HG02571 (cell line): ENCODE data around the gene GDE1.

Source experiments
- ATAC-seq: cut with Tn5 transposase; IDR thresholded peaks from one replicate; pipeline ENCODE4 v1.9.1; 2021; ENCODE audit warnings: mild to moderate bottlenecking, moderate library complexity; ENCODE audit not compliant: unreplicated experiment

The GDE1 gene

DNA sequence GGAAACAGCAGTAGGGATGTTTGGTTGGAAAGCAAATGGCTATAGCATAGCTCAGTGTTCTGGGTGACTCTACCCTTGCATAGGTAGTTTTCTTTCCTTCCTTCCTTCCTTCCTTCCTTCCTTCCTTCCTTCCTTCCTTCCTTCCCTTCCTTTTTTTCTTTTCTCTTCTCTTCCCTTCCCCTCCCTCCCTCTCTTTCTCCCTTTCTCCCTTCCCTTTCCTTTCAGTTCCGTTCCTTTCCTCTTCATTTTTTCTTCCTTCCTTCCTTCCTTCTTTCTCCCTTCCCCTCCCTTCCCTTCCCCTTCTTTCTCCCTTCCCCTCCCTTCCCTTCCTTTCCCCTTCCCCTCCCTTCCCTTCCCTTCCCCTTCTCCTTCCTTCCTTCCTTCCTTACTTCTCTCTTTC is 31.3 kb downstream of the GDE1 start:
- no peak for ATAC-seq

DNA sequence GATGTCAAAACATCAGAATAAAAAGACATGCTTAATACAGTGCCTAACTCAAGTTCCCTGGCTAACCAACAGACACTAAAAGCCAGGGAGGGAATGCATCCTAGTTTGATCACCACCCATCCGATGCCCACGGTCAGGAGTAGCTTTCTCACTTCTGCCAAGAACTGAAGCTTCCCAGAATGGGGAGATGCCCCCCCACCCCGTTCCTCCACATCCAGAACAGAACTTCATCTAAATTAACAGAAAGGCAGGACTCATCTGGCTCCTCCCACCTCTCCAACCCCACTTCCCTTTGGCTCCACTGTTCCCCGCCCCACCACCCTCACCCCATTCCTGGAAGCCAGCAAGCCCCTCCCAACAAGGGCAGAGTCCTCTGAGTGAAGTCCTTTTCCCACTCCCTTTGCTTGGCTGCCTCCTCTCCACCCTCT is 33.7 kb downstream of the GDE1 start:
- ATAC-seq, result no peak

DNA sequence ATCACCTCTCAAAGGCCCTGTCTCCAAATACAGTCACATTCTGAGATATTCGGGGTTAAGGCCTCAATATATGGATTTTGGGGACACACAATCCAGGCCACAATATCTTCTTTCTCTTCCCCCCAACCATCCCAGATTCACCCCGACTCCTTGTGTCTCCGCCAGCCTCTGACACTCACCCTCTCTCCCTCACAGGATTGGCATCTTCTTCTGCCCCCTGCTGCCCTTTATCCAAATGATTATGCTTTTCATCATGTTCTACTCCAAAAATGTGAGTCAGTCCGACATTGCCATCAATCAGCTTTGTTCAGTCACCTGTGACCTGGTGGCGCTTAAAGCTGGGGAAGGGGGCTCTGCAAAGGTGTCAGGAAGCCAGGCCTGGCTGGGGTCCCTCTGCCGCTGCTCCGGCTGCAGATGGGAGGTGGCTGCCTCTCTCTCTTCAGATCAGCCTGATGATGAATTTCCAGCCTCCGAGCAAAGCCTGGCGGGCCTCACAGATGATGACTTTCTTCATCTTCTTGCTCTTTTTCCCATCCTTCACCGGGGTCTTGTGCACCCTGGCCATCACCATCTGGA is 35.1 kb downstream of the GDE1 start:
- no peak for ATAC-seq

DNA sequence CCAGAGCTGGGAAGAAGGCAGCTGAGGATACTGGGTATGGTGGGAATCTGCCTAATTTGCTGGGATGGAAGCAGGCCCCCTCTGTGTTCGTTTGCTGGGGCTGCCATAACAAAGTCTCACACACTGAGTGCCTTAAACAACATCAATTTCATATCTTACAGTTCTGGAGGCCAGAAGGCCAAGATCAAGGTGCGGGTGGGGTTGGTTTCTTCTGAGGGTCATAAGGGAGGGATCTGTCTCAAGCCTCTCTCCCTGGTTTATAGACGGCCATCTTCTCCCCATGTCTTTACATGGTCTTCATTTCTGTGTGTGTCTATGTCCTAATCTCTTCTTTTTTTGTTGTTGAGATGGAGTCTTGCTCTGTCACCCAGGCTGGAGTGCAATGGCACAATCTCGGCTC is 35.8 kb downstream of the GDE1 start:
- no peak for ATAC-seq

DNA sequence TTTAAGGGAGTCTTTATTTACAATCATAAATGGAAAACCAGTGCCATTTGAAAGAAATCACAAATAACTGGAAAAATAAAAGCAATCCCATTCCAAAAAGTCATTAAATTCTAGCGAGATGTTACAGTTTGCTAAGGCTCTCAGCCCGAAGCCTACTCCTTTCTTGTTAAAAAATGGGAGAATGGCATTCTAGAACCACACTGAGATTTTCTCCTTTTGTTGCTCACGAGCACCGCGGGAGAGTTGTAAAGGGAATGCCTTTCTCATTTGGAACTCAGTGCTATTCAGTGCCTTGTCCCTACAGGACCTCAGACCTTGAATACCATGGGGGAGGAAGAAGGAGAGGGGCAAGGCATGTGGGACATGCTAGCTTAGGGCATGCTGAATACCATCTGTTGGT is 36.3 kb downstream of the GDE1 start:
- no peak for ATAC-seq

DNA sequence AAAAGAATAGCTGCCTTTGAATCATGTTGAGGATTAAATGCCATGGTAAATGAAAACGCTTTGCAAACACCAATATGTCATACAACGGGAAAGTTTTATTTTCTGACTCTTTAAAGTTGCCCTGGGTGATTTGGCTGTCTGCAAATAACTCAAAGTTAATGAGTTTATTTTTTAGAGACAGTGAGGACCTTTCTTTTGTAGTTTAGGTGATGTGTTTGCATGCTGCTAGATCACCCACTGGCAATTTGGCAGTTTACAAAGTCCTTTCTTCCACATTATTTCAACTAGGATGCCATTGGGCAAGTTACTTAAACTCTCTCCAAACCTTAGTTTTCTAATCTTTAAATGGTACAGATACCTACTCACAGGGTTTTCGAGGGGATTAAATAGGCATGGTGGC is 37.8 kb downstream of the GDE1 start:
- ATAC-seq, result no peak

DNA sequence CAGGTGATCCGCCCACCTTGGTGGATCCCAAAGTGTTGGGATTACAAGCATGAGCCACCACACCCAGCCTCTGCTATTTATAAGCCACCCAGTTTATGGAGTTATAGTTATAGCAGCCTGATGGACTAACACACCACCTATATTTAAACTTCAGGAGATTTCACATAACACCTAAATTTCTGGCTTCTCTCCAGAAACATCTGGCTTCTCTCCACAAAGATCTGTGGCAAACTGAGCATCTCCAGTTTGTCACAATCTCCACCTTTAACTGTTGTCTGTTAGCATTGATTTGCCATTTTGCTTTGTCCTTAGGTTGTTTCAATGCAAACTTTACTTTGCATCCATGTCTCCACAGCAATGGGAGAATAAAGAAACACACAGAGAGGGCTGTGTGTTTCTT is 39.6 kb downstream of the GDE1 start:
- no peak for ATAC-seq

DNA sequence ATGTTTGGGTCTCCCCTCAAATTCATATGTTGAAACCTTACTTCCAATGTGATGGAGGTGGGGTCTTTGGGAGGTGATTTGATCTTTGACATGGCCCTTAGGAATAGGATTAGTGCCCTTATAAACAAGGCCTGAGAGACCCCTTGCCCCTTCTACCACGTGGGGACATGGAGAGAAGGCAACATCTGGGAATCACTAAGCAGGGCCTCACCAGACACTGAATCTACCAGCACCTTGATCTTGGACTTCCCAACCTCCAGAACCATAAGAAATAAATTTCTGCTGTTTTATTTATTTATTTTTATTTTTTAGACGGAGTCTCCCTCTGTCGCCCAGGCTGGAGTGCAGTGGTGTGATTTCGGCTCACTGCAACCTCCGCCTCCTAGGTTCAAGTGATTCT is 40.1 kb downstream of the GDE1 start:
- ATAC-seq, result no peak

DNA sequence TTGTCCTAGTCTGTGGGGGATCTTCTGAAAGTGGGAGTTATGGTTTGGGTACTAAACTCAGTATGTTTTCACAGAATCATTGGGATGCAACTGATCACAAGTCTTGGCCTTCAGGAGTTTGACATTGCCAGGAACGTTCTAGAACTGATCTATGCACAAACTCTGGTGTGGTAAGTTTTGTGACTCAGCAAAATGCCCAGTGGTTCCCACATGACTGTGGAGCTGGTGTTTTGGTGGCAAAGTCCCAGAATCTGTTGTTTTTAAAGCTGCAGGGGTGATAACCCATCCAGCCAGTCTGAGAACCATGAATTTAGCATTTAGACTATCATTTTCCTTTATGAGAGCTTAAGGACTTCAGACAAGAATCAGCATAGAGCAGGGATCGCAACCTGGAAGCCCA is 40.6 kb downstream of the GDE1 start:
- no peak for ATAC-seq

DNA sequence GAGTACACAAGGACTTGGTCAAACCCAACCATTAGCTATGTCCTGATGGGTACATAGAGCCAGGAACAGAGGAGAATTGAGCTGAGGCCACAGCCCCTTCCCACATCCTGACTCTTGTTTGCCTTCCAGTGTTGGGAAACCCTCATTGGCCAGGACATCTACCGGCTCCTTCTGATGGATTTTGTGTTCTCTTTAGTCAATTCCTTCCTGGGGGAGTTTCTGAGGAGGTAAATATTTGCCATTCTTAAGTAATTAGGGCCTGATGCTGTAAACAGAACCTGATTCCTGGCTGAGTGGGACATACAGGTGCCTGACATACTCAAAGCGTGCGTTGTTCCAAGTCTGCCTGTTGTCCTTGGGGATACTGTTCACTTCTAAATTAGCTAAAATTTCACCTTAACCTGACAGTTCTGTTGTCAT is 42.6 kb downstream of the GDE1 start:
- ATAC-seq, result no peak

DNA sequence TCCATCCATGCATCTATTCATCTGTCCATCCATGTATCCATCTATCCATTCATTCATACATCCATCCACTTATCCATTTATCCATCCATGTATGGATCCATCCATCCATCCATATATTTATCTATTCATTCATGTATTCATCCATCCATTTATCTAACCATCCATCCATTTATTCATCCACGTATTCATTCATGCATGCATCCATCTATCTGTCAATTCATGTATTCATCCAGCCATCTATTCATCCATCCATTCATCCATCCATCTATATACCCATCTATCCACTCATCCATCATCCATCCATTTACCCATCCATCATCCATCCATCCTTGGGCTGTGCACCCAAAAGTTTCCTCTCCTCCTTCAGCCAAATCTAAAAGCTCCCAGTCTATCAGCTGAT is 43.4 kb downstream of the GDE1 start:
- no peak for ATAC-seq

DNA sequence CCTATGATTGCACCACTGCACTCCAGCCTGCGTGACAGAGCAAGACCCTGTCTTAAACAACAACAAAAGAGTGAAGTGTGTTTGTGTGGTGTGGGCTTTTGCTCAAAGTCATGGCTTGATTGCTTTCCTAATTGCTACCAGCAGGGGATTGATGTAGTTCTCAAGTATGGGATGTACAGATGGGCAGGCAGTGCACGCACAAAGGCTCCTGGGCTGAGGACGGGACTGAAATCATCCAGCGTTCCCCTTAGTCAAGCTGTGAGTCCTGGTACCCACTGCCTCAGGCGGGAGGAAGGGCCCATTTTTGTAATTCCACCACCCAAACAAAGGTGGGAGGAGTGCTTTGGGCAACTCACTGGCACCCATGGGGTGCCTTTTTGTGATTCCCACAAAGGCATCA is 47.3 kb downstream of the GDE1 start:
- ATAC-seq, result no peak

DNA sequence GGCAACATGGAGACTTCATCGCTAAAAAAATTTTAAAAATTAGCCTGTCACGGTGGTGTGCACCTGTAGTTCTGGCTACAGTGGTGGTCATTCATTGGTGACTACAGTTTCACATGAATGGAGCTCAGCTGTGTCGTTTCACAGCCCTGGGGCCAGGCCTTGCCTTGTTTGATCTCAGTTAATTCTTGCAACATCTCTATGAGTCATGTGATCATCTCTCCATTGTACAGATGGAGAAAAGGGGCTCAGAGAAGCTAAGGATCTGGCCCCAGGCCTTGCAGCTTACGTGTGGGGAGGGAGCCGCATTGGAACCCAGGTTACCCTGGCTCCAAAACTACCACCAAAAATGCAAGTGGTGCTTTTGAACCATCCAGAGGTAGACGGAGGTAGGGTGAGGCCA is 49.4 kb downstream of the GDE1 start:
- ATAC-seq, result no peak

DNA sequence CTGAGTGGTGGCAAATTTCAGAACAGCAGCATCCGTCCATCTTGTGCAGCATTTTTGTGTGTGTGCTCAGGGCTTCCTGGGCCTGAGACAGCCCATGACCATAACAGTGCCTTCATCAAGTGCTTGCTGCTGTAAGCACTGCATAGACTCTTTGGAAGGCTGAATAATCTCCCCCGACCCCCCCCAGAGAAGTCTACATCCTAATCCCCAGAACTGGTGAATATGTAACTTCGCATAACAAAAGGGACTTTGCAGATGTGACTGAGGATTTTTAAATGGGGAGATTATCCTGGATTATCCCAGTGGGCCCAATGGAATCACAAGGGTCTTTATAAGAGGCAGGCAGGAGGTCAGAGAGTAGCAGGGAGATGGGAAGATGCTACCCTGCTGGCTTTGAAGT is 53.6 kb downstream of the GDE1 start:
- no peak for ATAC-seq

DNA sequence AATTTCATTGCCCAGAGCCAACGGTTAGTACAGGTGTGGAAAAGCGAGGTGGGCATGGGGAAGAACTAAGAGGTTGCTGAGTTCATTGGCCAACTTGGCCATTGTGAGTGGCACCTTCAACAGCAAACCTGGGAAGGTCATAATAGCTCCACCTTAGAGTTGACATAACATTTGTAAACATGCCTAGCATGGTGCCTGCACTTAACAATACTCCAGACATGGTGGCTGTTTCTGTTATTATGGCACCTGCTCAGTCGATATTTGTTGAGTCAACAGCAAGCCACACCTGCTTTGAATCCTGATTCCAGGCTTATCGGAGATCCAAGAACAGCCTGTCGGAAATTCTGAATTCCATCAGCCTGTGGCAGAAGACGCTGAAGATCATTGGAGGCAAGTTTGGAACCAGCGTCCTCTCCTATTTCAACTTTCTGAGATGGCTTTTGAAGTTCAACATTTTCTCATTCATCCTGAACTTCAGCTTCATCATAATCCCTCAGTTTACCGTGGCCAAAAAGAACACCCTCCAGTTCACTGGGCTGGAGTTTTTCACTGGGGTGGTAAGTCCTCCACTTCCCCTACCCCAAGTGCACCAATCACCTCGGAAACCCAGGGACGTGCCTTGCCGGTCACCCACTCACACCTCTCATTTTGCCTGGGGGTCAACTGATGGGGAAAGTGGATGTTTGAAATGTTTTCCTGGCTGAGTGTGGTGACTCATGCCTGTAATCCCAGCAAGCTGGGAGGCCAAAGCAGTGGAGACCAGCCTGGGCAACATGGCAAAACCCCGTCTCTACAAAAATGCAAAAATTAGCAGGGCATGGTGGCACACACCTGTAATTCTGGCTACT is 58.2 kb downstream of the GDE1 start:
- no peak for ATAC-seq

DNA sequence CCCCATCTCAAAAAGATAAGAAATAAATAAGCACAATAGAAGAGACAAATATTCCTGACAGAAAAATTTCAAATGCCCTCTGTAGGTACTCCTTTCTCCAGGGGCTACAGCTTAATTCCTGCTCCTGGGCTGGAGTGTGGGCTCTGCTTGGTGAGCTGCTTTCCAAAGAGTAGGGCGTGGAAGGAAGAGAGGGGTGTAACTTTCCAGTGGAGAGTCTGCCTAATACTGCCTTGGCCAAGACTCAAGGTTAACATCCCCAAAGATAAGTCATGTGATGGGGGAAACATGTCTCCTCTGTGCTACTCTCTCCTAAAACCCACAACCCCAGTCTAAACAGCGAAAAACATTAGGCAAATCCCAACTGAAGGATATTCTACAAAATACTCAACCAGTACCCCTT is 61.5 kb downstream of the GDE1 start:
- ATAC-seq, result no peak

DNA sequence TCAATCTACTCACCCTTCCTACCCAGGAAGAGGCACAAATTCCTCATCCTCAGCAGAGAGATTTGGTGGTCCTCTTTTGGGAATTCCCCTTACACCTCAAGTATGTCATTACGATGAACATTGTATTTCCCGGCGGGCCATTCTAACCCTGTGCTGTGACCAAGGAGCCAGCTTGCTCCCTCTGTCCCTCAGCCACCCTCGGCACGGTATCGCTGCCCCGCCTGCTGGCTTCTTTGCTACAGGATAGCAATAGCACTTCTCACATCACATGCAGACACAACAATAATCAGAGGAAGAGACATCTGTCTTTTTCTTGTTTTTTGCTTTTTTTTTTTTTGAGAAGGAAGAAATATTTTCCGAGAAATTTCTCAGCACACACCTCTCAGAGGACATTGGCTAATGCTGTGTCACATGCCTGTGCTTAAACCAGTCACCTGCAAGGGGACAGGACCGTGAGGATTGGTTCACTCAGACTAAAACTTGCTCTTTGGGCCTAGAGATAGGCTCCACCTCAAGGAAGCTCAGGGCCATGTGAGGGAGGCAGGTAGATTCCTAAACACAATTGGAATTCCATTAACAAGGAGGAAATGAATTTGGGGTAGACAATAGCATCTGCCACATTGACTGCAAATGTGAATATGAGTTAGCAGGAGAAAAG is 63.0 kb downstream of the GDE1 start:
- no peak for ATAC-seq
